NCI-H446 (cell line): ENCODE data around the gene KBTBD4.
A peak's percentile ranks its signal among the peaks of the same experiment; 100 is the strongest.
"Not testable (repeated sequence)": the region's sequence is repeated elsewhere in the genome, so short reads cannot be mapped to it uniquely, and the experiment has no call there.

Experiments used
- DNase-seq, 2 experiments: peaks; one replicate each; lab custom pipeline; 2025; lab: John Stamatoyannopoulos, UW

Gene KBTBD4

GRCh38 chr11:47589977-47590861, 11.4 kb upstream of the KBTBD4 start:
- DNase-seq = no peak

- DNase-seq = no peak
These were observed 10.8 kb upstream of the KBTBD4 start for GRCh38 chr11:47589584-47589976.

- DNase-seq = no peak
These were observed 10.3 kb upstream of the KBTBD4 start for GRCh38 chr11:47589118-47589517.

- no peak for DNase-seq
These were observed 9.1 kb upstream of the KBTBD4 start for GRCh38 chr11:47587723-47588326.

- DNase-seq = no peak
These were observed 8.4 kb upstream of the KBTBD4 start for GRCh38 chr11:47587039-47587716.

GRCh38 chr11:47586098-47586855, 7.5 kb upstream of the KBTBD4 start, which contains the start of gene FAM180B:
TSS of gene FAM180B (plus strand) at chr11:47586678. CDS start at chr11:47586769, 91 bp downstream.
- no peak for DNase-seq

GRCh38 chr11:47583844-47584243, 5.1 kb upstream of the KBTBD4 start:
- no peak for DNase-seq

GRCh38 chr11:47577460-47578041, 1.2 kb downstream of the KBTBD4 start:
- no peak for DNase-seq

GRCh38 chr11:47573321-47573720, 5.4 kb downstream of the KBTBD4 start:
- no peak for DNase-seq

GRCh38 chr11:47572715-47573255, 6.0 kb downstream of the KBTBD4 start:
- peak in 1 of 2 experiments; percentile 77 for DNase-seq

- DNase-seq = no peak
These were observed 6.9 kb downstream of the KBTBD4 start for GRCh38 chr11:47571895-47572294.

- DNase-seq = no peak
These were observed 7.4 kb downstream of the KBTBD4 start for GRCh38 chr11:47571357-47571729.

- no peak for DNase-seq
These were observed 8.0 kb downstream of the KBTBD4 start for GRCh38 chr11:47570651-47571356.

GRCh38 chr11:47569646-47570045, 9.1 kb downstream of the KBTBD4 start:
- DNase-seq = no peak

- DNase-seq = no peak
These were observed 12.5 kb downstream of the KBTBD4 start for GRCh38 chr11:47566149-47566698.

- DNase-seq = peak in 1 of 2 experiments; percentile 79
These were observed 13.2 kb downstream of the KBTBD4 start, which contains the start of gene PTPMT1 for GRCh38 chr11:47565340-47566148. TSS of gene PTPMT1 (plus strand) at chr11:47565599. CDS start at chr11:47565623, 24 bp downstream.

GRCh38 chr11:47564933-47565339, 13.8 kb downstream of the KBTBD4 start:
- DNase-seq = no peak

- not testable (repeated sequence) for DNase-seq
These were observed 14.4 kb downstream of the KBTBD4 start for GRCh38 chr11:47564366-47564765.

GRCh38 chr11:47562393-47562792, 16.4 kb downstream of the KBTBD4 start:
- not testable (repeated sequence) for DNase-seq
